TTC549 (cell line): Measurements from ENCODE around the gene CTBP2.

Experiments used
- FAIRE-seq: peaks from 2 replicates; lab custom pipeline; 2012; peaks lifted over from hg19 to GRCh38; lab: Jason Lieb, UNC

Gene CTBP2

DNA sequence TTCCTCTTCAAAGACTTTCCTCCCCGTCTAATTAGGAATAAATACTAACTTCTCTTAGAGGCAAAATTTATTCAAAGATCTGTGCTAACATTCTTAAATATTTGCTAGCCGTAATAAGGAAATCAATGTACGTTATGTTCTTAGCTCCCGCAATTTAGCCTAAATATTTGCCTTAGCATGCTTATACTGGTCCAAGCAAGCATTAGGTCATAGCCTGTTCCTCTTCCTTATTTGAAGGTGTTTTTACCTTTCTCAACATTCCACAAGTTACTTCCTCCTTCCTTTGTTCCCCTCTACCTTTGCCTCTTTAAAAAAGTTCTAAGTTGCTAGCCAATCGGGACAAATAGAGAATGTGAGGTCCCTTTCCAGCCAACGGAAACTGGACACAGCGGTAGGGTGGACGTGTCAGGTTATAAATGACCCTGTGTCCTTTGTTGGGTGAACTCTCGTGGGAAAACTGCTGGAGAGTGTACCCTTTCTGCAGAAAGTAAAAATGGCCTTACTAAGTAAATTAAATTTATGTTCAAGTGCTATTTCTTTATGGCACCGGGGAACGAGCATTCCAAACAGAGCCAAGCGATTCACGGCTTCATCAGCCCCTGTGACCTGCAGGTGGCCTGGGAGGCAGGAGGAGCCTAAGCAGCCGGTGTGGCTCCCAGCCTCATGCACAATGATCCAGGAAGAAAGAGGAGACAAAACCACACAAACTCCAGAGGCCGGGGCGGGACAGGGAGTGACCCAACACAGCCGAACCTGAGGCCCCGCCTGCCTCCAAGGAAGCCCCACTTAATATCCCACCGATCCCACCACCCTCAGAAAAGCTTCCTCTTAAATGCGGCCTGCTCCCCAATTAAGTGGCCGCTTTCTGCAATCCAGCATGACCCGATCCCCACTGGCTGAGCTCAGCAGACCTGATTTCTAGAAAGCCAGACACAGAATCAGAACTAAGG is 151.4 kb downstream of the CTBP2 start:
- FAIRE-seq: no peak

DNA sequence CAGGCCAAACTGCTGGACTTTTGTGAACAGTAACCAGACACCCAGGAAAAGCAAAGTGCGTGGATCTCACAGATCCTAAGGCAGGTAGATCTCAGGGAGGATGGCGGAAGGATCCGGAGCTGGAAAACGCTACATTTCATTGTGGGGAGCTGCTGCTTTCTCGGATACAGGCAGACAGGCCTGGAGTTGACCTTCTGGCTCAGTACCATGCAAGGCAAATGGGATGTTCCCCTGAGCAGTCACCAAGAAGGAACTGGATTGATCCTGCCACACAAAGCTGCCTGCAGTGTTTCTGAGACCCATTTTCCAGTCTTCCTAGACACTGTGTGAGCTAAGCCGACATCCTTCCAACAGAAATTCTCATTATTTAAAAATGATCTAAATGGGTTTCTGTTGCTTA is 152.9 kb downstream of the CTBP2 start:
- FAIRE-seq: no peak

DNA sequence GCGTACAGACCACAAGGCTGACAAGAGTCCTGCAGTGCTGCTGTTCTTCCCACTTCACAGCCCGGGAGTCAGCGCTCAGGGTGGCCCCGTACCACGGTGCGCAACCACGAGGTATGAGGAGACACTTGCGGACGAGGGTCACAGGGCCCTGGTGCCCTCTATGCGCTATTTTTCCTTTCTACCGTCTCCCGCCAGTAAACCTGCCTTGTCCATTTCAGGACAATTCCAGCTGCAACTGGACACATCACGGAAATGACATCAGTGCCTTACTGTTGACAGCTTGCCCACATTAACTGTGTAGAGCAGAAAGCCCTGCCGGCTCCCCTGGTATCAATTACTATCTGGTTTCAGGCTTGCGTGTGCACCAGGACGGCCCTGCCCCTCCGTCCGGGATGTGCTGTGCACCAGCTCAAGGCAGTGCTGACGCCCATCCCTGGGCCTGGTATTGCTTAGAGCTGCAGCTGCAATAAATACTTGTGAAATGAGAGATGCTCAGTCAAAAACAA is 153.4 kb downstream of the CTBP2 start:
- no peak for FAIRE-seq

DNA sequence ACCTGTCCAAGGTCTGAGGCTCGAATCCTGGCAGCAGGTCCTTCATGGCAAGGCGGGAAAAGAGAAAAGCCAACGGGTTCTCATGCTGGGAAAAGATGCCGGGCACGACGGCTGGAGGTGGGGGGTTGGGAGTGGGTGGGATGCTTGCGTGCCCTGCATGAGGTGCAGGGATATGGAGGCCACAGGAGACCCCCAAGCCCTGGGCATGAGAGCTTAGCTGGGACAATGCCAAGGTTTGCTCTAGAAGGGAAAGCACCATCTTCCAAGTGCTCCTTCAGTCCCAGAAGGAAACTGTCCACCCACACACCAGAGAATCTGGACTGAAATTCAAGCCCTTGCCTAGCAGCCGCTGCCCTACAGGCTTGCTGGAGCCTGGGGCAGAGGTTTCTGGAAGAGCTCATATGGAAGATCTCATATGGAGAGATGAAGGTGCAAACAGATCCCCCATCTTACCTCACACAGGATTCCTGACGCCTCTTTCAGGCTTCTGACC is 154.1 kb downstream of the CTBP2 start:
- no peak for FAIRE-seq

DNA sequence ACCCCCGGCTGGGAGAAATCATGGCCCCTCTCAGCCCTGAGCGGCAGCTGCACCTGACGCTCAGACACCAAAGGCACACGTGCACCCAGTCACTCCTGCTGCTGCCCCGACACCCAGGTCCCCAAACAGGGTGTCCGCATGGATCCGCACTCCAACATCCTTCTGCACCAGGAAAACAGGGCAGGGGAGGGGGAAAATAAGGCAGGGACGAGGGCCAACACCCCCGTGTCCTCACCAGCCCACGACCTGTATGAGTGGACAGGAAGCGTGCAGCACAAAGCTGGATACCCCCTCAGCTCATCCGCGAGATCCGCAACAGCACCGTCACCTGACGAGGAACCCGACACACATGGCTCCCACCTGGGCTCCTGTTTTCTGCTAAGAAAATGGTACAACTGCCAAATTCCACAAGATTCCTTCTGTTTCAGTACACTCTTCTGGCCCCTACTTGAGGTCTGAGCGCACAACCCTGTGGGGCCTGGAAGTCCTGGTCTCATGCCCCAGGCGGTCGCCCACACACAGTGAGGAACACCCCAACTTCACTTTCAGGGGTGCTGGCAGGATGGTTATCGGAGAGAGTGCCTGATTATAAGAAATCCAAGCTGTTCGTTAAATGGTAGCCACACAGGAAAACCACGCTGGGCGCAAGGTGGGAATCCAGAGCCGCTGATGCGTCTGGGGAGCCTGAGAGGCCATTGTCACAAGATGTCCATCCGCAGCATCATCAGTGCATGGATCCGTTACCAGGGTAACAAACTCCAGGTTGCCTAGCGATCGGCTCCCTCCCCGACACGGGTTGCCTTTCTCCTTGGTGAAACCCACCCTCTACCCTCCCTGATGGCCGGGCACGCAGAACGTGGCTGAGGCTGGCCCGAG is 154.8 kb downstream of the CTBP2 start:
- no peak for FAIRE-seq

DNA sequence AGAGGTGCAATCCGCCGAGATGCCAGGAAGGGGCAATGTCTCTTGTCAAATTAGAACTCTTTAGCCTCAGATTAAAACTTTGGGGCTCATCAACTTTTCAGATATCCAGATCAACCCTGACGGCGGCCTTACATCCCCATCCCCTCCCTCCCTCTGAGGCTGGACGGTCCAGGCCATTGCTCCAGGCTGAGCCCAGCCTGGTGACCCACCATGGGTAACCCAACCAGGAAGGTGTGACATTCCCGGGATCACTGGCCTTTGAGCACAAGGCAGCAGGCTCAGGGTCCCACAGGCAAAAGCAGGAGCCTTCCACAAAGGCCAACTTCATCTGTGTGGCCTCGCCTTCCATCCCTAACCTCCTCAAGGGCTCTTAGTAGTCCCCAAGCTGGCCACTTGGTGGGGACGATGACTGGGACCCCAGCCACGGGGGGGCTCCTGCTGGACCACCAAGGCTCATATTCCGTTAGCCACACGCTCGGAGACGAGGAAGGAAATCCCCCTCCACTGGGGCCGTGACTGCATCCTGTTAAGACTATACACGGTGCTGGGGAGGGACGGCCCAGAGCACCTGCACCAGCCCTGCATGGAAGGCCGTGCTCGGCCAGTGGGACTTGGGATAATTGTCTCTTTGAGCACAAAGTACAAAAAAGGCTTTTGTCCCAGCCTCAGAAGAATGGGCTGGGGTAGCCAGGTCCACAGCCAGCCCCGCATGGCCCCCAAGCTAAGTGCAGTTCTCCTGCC is 155.6 kb downstream of the CTBP2 start:
- no peak for FAIRE-seq

DNA sequence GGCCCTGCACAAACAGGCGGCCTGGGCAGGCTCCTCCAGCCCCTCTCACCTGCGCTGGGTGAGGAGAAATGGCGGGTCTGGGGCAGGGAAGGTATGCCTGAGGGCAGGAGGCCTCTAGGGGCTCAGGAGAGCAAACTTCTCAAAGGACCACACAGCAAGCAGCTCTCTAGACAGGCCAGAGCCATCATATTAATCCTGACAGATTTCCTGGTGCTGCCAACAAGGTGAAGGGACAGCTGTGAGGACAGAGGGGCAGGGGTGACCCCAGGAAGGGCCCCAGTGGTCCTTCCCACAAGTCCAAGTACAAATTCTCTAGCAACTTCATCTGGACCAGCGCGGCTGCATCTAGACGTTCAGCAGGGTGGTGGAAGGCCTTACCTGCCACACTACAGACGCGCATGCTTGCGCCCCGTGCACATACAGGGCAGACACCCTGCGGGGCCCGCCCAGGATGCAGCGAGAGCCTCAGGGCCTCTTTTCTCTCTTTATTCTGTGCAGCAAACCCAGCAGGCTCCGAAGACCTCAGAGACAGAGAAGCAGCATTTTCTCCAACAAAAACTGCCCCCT is 156.4 kb downstream of the CTBP2 start:
- FAIRE-seq: no peak

DNA sequence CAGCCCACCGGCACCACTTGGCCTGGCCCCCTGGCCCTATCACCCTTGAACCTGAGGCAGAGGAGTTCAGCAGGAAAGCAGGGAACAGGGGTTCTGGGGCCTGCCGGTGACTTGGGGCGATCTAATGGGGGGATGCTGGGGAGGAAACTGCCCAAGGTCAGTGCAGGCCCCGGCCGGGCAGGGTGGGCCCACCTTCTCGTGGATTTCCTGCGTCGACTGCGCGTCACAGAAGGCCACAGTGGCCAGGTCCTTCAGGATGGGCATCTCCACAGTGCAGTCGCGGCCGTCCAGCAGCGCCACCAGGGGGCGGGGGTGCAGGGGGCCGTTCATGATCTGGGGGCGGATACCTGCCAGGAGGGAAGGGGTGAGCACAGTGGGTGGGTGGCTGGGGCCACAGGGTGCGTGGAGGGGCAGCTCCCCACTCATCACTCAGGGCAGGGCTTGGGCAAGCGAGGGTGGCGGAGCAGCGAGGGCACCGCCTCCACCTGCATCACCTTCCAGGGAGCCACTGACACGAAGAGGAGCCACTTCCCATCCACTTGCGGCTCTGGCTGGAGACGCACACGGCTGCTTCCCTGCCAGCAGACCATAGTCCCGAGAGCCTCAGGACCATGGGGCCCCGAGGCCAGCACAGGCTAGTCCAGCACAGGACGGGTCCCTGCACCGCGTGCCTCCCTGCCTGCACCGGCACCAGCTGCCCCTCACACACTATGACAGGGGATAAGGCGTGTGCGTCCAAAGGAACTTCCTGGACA is 157.0 kb downstream of the CTBP2 start:
- no peak for FAIRE-seq

DNA sequence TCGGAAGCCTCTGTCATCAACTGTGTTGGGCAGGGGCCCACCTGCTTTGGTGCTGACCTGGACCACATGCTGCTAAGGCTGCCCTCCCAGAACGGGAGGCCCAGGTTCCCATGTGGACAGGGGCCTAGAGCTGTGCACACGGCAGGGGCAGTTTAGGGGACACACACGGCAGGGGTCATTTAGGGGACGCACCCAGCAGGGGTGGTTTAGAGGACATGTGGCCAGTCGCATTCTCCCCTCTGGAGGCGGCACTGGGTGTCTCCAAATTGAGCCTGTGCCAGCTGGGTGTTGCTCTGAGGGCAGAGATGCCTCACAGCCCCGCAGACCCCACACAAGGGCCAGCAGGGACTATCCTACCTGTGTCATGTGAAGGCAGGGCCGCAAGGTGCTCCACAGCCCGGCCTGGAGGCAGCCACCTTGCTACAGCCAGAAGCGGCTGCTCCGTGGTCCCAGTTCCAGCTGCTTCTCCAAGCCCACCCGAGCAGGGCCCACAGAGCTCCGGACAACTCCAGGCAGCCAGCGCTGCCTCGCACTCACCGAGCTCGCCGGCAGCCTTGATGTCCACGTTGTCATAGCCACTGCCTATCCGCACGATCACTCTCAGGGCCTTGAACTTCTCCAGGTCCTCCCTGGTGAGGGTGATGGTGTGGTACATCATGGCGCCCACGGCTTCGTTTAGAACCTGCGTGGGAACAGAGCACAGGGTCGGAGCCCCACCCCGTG is 157.8 kb downstream of the CTBP2 start:
- FAIRE-seq: no peak

DNA sequence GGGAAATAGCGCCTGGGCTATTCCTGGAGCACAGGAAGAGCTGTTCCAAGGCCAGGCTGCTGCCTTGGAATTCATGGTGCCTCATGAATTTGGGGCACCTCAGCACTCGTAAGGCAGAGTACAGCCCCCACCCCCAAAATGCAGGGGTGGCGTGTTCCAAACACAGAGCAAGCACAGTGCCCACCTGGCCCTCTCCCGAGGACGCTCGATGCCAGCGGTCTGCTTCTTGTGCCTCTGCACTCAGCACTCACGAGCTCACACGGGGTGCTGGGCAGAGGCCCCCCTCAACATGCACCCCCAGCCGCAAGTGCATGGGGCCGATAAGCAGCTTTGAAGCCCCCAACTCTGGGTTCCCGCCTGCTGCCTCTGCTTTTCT is 158.3 kb downstream of the CTBP2 start:
- no peak for FAIRE-seq

DNA sequence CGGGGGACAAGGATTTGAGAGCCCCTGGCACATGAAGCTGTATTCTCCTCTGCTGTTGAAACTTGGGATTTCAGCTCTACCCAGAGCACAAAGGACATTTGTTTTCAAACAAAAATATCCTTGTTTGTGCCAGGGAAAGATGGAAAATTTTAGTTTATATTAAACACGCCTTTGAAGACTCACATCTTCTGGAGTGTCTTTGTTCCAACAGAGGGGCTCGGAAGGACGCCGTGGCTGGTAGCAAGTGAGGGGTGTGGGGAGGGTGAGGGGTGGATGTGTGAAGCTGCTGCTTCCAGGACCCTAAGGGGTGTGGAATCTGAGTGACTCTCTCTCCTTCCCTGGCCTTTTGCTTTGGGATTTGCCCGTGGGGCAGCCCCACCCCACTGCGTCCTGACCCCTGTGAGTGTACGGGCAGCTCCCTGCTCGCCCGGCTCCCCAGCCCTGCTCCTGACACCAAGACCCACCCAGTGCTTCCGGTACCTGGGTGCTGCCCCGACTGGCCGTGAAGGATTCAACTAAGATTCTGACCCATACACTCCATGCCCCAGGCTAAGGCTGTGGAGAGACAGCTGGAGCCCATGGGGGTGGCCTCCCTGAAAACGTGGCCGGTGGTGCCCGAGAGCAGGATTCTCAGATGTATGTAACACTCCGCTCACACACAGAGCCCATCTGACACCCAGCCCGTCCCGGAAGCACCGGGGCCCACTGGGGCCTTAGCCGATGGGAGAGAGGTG is 158.9 kb downstream of the CTBP2 start:
- FAIRE-seq: no peak

DNA sequence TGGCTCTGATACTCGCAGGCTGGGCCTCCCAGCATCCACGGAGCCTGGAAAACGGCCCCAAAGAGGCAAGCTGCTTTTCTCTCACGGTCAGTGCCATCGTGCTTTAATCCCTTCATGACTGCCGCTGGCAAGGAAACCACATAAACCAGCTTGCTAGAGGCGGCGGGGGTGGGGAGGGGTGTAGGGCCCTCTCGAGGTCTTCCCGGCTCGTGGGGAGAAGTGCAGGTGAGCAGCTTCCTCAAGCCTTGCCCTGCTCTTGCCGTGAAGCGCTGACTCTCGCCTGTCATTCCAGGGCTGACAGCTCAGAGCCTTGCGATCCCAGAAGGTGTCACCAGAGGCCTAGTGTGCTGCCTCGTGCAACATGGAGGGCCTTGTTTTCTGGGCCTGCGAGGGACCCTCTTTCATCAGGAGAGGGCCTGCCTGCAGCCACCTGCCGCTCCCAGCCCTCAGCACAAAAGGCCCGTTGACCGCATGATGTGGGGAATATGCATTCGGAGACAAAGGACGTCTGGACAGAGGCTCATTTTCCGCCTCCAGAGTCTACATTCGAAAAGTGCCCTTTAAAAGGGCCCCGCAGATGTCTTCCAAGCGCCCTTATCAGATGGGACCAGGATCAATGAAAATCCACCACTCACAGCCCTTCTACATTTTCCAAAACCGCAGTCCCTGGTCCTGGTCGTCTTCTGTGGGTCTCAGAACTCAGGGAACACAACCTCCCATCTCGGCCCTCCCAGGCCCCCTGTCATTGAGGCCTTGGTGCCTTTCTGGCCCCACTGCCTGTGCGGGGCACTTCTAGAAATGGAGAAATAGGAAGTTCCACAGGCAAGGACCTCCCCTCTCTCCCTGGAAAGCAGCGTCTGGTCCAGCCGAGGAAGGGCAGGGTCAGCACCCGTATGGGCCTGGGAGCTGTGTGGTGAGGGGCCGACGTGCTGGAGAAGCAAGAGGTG is 159.7 kb downstream of the CTBP2 start:
- FAIRE-seq: no peak

DNA sequence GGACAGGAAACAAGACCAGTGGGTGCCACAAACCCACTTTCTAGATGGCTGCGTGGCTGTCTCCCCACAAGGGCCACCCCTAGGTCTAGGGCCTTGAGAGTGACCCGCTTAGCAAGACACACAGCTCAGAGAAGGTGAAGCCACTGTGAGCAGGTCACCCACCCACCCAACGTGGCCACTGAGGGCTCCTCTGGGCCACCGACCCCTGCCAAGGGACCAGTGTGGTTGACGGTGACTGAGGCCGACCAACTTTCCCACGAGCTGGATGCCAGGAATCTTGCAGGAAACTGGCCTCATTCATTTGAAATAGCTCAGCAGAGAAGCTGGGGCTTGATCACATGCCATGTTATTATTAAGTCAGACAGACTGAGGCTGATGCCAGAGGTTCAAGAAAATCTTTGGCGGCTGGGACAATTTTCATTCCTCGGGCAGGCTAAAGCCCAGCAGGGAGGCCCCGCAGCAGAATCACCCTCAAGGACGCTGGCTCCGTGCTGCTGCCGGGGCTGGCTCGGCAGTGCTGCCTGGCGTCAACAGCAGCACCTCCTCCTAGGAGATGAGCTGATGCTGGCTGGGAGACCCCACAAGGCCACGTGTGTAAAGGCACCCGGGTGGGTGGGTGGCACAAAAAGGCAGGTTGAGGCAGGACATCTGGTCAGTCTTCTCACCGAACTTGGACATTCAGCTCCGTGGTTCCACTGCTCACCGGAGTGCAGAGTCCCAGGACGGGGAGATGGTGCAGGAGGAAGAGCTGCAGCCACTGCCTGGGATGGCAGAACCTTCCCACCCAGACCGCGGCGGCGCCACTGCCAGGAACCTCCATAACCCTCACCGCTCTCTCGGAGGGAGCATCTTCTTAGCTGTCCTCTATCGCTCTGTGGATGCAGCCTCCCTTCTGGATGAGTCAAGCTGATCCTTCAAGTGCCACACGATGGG is 160.7 kb downstream of the CTBP2 start:
- FAIRE-seq: no peak

DNA sequence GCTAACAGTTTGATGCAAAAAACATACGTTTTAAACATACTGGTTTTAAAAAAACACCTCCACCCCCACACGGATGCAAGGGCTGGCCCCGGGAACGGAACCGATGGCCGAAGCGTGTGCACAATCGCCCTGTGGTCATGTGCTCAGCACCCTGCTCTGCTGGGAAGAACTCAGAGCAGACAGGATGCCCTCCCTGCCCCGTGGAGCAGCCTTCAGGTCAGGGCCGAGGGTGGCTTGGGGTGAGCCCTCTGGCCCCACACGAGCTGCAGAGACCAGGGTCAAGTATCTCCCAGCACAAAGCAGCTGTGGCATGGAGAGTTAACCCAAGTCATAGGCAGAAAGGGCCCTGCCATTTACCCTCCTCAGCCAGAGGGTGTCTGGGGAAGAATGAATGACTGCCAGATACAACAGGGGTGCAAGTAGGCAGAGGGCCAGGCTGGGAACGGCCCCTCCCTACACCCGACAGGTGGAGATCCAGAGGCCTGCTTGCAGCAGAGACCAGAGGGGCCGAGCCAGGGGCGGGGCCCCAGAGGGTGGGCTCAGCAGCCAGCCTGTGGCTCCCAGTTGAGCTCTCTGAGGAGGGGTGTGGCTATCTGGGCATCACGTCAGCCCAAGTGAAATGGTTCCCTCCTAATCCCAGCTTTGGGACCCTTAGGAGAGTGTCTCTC is 161.6 kb downstream of the CTBP2 start:
- FAIRE-seq: no peak

DNA sequence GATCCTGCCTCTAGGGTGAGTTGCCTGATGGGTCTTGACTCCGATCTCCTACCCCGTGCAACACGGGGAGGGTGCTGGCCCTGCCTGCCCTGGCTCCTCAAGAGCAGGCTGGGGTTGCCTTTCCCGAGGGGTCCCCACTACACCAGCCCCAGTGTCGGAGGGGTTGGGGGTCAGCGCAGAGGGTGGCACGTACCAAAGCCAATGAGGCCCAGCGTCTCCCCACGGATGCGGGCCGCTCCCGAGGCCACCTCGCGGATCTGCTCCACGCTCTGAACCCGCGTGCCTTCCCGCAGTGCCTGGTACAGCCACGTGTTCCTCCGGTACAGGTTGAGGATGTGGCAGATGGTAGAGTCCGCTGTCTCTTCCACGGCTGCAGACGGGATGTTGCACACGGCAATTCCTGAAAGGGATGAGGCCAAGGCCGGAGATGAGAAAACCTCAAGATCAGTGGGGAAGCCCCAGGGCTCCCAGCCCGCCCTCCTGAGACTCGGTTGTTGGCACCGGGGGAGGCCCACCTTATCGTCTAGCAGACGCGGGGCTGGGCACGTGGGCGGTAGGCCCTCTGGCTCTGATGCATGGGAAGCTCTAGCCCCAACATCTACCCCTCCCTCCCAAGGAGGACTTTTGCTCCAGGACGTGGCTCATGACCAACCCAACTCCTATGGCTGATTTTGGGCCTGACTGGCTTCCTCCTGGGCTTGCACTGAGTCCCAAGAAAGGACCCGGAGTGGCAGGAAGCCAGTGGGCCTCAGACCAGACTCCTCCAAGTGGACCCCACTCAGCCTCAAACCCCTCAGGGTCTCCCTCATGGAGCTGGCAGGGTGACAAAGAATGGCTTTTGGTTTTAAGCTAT is 162.4 kb downstream of the CTBP2 start:
- no peak for FAIRE-seq

DNA sequence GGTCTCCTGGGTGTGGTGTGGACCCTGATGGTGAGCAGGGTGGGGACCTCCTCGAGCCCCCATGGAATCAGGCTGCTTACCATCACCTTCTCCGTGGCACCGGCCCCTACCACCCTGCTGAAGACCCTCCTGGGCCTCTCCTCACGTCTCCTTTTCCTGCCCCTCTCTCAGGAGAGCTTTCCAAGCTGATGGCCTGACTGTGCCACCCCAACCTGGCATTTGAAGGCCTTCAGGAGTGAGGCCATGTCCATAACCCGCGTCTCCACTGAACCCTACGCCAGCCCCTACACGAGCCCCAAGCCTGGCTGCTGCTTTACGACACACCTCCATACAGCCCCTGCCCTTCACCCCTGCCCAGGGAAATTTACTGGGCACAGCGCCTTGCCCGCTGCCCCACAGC is 163.1 kb downstream of the CTBP2 start:
- FAIRE-seq: no peak
